ENCODE data around the gene OSTM1.
"Not testable (repeated sequence)": the region's sequence is repeated elsewhere in the genome, so short reads cannot be mapped to it uniquely, and the experiment has no call there.

OSTM1 gene

DNA sequence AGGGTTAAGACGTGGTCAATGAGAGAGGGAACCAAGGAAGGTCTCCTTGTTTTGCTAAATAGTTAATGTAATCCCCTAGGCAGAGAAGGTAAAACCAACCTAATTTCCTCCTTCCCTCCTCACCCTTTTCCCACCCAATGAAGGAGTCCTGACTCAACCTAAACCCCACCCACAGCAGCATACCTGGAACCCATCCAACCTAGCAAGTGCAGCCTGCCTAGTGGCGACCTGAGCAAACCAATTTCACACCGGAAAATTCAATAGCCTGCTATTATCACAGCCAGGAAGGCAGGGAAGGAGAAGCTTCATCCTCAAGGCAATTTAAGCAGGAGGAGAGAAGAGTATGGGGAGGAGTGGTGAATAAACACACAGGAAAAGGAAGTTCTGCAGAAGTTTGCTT lies 46.9 kb downstream of the OSTM1 start:
- TF ChIP-seq, protein P1, sequence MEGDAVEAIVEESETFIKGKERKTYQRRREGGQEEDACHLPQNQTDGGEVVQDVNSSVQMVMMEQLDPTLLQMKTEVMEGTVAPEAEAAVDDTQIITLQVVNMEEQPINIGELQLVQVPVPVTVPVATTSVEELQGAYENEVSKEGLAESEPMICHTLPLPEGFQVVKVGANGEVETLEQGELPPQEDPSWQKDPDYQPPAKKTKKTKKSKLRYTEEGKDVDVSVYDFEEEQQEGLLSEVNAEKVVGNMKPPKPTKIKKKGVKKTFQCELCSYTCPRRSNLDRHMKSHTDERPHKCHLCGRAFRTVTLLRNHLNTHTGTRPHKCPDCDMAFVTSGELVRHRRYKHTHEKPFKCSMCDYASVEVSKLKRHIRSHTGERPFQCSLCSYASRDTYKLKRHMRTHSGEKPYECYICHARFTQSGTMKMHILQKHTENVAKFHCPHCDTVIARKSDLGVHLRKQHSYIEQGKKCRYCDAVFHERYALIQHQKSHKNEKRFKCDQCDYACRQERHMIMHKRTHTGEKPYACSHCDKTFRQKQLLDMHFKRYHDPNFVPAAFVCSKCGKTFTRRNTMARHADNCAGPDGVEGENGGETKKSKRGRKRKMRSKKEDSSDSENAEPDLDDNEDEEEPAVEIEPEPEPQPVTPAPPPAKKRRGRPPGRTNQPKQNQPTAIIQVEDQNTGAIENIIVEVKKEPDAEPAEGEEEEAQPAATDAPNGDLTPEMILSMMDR (IDR thresholded peaks at IDR 0.05; ENCODE audit: insufficient read depth, low read depth, low read length, missing control alignments), result peak; percentile 15
- no peak overlapping the region for H3K4me3 ChIP-seq (ENCODE audit: low read length)
- DNase-seq (ENCODE audit: low read depth), result peak; percentile 73

- TF ChIP-seq, protein P1 (IDR thresholded peaks at IDR 0.05; ENCODE audit: insufficient read depth, low read depth, low read length, missing control alignments), result no peak
- peak; percentile 39 for DNase-seq (ENCODE audit: low read depth)
- no peak overlapping the region for H3K4me3 ChIP-seq (ENCODE audit: low read length)
Observed at GRCh38 chr6:108027056-108027455, 47.5 kb downstream of the OSTM1 start.

DNA sequence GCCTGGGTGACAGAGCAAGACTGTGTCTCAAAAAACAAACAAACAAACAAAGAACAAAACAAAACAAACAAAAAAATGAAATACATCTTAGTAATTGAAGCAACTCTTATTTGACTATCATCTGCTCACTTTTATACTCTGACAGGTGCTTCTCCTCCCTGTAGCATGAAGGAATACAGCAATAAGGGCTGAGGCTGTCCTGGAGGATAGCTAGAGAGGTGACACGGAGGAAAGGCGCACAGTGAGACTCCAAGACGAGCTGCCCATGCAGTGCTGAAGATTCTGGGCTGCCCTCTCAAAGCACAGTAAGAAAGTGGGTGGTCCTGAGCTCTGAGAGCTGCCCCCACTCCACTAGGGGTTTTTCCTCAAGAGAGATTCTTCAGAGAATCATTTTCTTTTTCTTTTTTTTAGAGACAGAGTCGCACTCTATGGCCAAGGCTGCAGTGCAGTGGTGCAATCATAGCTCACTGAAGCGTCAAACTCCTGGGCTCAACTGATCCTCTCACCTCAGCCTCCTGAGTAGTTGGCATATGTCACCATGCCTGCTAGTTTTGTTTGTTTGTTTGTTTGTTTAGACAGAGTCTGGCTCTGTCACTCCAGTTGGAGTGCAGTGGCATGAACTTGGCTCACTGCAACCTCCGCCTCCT lies 50.0 kb downstream of the OSTM1 start:
- TF ChIP-seq, protein P1 (IDR thresholded peaks at IDR 0.05; ENCODE audit: insufficient read depth, low read depth, low read length, missing control alignments), result no peak
- no peak overlapping the region for H3K4me3 ChIP-seq (ENCODE audit: low read length)
- no peak for DNase-seq (ENCODE audit: low read depth)

DNA sequence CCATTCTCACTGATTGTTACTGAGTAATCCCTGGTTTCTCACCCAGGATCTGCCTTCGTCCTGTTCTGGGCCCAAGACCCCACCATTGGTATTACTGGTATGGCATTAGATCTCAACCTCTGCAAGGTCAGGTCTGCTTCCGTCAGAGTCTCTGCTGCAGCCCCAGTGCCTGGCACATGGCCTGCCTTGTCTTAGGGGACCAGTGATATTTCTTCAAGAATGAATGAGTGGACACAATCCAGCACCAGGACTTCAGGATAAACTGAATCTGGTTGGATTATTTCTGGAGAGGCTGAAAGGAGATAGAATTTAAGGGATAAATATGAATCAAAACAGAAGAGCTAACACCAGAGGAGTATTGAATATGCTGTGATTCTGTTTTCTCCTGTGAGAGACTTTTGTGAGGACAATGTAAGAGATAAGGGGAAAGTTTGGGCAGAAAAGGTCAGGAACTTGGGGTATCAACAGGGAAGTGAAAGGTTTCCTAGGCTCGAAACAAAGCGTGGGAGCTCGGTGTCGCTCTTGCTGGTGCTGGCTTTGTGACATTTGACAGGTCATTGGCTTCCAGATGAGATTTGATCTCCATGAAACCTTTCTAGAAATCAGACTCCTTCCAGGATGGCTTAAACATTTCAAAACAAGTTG lies 53.9 kb downstream of the OSTM1 start:
- no peak overlapping the region for H3K4me3 ChIP-seq (ENCODE audit: low read length)
- TF ChIP-seq, protein P1 (IDR thresholded peaks at IDR 0.05; ENCODE audit: insufficient read depth, low read depth, low read length, missing control alignments), result no peak
- no peak for DNase-seq (ENCODE audit: low read depth)

DNA sequence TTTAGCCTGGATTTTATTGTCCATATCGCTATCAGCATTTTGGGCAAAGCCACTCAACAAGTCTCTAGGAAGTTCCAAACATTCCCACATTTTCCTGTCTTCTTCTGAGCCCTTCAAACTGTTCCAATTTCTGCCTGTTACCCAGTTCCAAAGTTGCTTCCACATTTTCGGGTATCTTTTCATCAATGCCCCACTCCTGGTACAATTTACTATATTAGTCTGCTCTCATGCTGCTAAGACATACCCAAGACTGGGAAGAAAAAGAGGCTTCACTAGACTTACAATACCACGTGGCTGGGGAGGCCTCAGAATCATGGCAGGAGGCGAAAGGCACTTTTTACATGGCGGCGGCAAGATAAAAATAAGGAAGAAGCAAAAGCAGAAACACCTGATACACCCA lies 58.3 kb downstream of the OSTM1 start:
- not testable (repeated sequence) for H3K4me3 ChIP-seq (ENCODE audit: low read length); DNase-seq (ENCODE audit: low read depth)

DNA sequence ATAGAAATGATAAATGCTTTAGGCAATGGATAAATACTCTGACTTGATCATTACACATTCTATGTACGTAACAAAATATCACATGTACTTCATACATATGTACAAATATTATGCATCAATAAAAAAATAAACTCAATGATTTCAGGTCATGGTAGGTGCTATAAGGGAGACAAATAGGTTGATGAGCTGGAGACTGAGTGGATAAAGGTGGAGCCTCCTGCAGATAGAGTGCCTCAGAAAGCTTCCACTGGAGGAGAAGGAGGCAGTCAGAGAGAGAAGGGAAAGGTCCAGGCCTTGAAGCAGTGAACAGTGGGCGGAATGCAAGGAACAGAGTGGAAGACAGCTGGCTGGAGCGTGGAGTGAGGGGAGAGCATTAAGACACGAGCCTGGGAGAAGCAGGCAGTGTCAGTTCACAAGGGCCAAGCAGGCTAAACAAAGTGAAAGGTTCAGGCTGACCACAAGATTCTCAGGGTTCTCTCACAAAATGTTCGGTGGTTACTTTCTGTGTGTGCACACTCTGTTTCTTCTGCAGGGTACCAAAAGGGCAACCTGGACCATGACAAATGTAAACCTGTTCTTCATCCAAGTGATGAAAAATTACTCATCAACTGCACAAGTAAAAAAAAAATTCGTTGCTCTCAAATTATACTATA lies 60.6 kb downstream of the OSTM1 start:
- TF ChIP-seq, protein P1 (IDR thresholded peaks at IDR 0.05; ENCODE audit: insufficient read depth, low read depth, low read length, missing control alignments), result no peak
- no peak for DNase-seq (ENCODE audit: low read depth)
- no peak overlapping the region for H3K4me3 ChIP-seq (ENCODE audit: low read length)

- no peak overlapping the region for H3K4me3 ChIP-seq (ENCODE audit: low read length)
- peak; percentile 93 for DNase-seq (ENCODE audit: low read depth)
- TF ChIP-seq, protein P1 (IDR thresholded peaks at IDR 0.05; ENCODE audit: insufficient read depth, low read depth, low read length, missing control alignments), result no peak
Observed at GRCh38 chr6:108009894-108010293, 64.6 kb downstream of the OSTM1 start.

- H3K4me3 ChIP-seq (ENCODE audit: low read length); DNase-seq (ENCODE audit: low read depth): not testable (repeated sequence)
Observed at GRCh38 chr6:108009258-108009657, 65.3 kb downstream of the OSTM1 start.

Measured in epithelial cell of esophagus (primary cell).